ENCODE measurements around the gene ZRANB1.

Gene ZRANB1

GRCh38 chr10:124923684-124924083 lies 18.2 kb upstream of the ZRANB1 start:
- DNase-seq: no peak

GRCh38 chr10:124926548-124926947 lies 15.4 kb upstream of the ZRANB1 start:
- DNase-seq: no peak

- no peak for DNase-seq
Measured at GRCh38 chr10:124928087-124928486, 13.8 kb upstream of the ZRANB1 start.

GRCh38 chr10:124928545-124928944 lies 13.4 kb upstream of the ZRANB1 start:
- no peak for DNase-seq

- DNase-seq: no peak
Measured at GRCh38 chr10:124935946-124936345, 6.0 kb upstream of the ZRANB1 start.

- no peak for DNase-seq
Measured at GRCh38 chr10:124936813-124937212, 5.1 kb upstream of the ZRANB1 start.

GRCh38 chr10:124939290-124939689 lies 2.6 kb upstream of the ZRANB1 start:
- peak; percentile 22 for DNase-seq

GRCh38 chr10:124942317-124943169 lies 620 bp downstream of the ZRANB1 start:
- DNase-seq: no peak

GRCh38 chr10:124943301-124944092 lies 1.6 kb downstream of the ZRANB1 start:
- no peak for DNase-seq

GRCh38 chr10:124944982-124945381 lies 3.1 kb downstream of the ZRANB1 start:
- DNase-seq: no peak

GRCh38 chr10:124946945-124947344 lies 5.0 kb downstream of the ZRANB1 start:
- DNase-seq: no peak

GRCh38 chr10:124949543-124949942 lies 7.6 kb downstream of the ZRANB1 start:
- DNase-seq: no peak

GRCh38 chr10:124952123-124952522 lies 10.2 kb downstream of the ZRANB1 start:
- DNase-seq: no peak

GRCh38 chr10:124953421-124953820 lies 11.5 kb downstream of the ZRANB1 start:
- DNase-seq: no peak

GRCh38 chr10:124955243-124955642 lies 13.3 kb downstream of the ZRANB1 start:
- DNase-seq: no peak

GRCh38 chr10:124955868-124956267 lies 13.9 kb downstream of the ZRANB1 start:
- no peak for DNase-seq

- no peak for DNase-seq
Measured at GRCh38 chr10:124956764-124957163, 14.8 kb downstream of the ZRANB1 start.

GRCh38 chr10:124957404-124957947 lies 15.6 kb downstream of the ZRANB1 start:
- no peak for DNase-seq

GRCh38 chr10:124959564-124959963 lies 17.6 kb downstream of the ZRANB1 start:
- DNase-seq: no peak

GRCh38 chr10:124961248-124961570 lies 19.3 kb downstream of the ZRANB1 start:
- DNase-seq: no peak

GRCh38 chr10:124962421-124962820 lies 20.5 kb downstream of the ZRANB1 start:
- no peak for DNase-seq

- no peak for DNase-seq
Measured at GRCh38 chr10:124963866-124964720, 22.2 kb downstream of the ZRANB1 start.

GRCh38 chr10:124966008-124966407 lies 24.1 kb downstream of the ZRANB1 start:
- no peak for DNase-seq
